ENCODE results near the gene DHRS2. TPM values are rescaled to one million over a fixed set of nuclear protein-coding genes. Genes with fewer than 3 reads are reported as not detected.
"Not testable (repeated sequence)": the region's sequence is repeated elsewhere in the genome, so short reads cannot be mapped to it uniquely, and the experiment has no call there.

The DHRS2 gene
- total RNA-seq (2014; rRNA removed; shearing (Covaris generic)), result 15.9 and 17.2 TPM in 2 replicates

GRCh38 chr14:23636317-23637211 lies at the start of gene DHRS2:
Gene DHRS2 (plus strand): TSS chr14:23636364. CDS start chr14:23638865, 2,501 bp downstream.
- no peak for DNase-seq (ENCODE audit: low spot score)

GRCh38 chr14:23588884-23589598 lies 47.1 kb upstream of the DHRS2 start:
- peak; percentile 89 for DNase-seq (ENCODE audit: low spot score)

GRCh38 chr14:23589606-23590005 lies 46.6 kb upstream of the DHRS2 start:
- DNase-seq (ENCODE audit: low spot score), result no peak

- no peak for DNase-seq (ENCODE audit: low spot score)
These were observed 46.0 kb upstream of the DHRS2 start for GRCh38 chr14:23590198-23590597.

GRCh38 chr14:23594191-23594590 lies 42.0 kb upstream of the DHRS2 start:
- DNase-seq (ENCODE audit: low spot score), result not testable (repeated sequence)

GRCh38 chr14:23600322-23600707 lies 35.8 kb upstream of the DHRS2 start:
- no peak for DNase-seq (ENCODE audit: low spot score)

GRCh38 chr14:23600806-23601205 lies 35.4 kb upstream of the DHRS2 start:
- DNase-seq (ENCODE audit: low spot score), result no peak

GRCh38 chr14:23601424-23601823 lies 34.7 kb upstream of the DHRS2 start:
- no peak for DNase-seq (ENCODE audit: low spot score)

- no peak for DNase-seq (ENCODE audit: low spot score)
These were observed 34.4 kb upstream of the DHRS2 start for GRCh38 chr14:23601845-23602180.

- DNase-seq (ENCODE audit: low spot score), result no peak
These were observed 33.7 kb upstream of the DHRS2 start for GRCh38 chr14:23602181-23603095.

GRCh38 chr14:23603103-23603502 lies 33.1 kb upstream of the DHRS2 start:
- DNase-seq (ENCODE audit: low spot score), result no peak

GRCh38 chr14:23604148-23604547 lies 32.0 kb upstream of the DHRS2 start:
- no peak for DNase-seq (ENCODE audit: low spot score)

GRCh38 chr14:23604675-23605170 lies 31.4 kb upstream of the DHRS2 start:
- no peak for DNase-seq (ENCODE audit: low spot score)

GRCh38 chr14:23605931-23606585 lies 30.1 kb upstream of the DHRS2 start:
- DNase-seq (ENCODE audit: low spot score), result peak; percentile 17

- DNase-seq (ENCODE audit: low spot score), result no peak
These were observed 27.7 kb upstream of the DHRS2 start for GRCh38 chr14:23608454-23608853.

- no peak for DNase-seq (ENCODE audit: low spot score)
These were observed 27.2 kb upstream of the DHRS2 start for GRCh38 chr14:23609001-23609400.

- not testable (repeated sequence) for DNase-seq (ENCODE audit: low spot score)
These were observed 26.6 kb upstream of the DHRS2 start for GRCh38 chr14:23609411-23610089.

- no peak for DNase-seq (ENCODE audit: low spot score)
These were observed 25.9 kb upstream of the DHRS2 start for GRCh38 chr14:23610090-23610814.

GRCh38 chr14:23610815-23611289 lies 25.3 kb upstream of the DHRS2 start:
- DNase-seq (ENCODE audit: low spot score), result no peak

GRCh38 chr14:23612354-23612732 lies 23.8 kb upstream of the DHRS2 start:
- no peak for DNase-seq (ENCODE audit: low spot score)
